Transverse colon (tissue), 4 donors: ENCODE data around the gene ADGRL2. TPM values are rescaled to one million over a fixed set of nuclear protein-coding genes. Genes with fewer than 3 reads are reported as not detected.

Experiments used
- DNase-seq: peaks from one replicate; pipeline ENCODE4 v3.0.0-alpha.2; 2019
- H3K27ac ChIP-seq, 4 donors: fragments of 200-600 bp; sonication (generic); 2 replicates each; pipeline ENCODE4 v1.5.1; 2016 to 2018; ENCODE audit warnings: inconsistent platforms in 4 of 4
- H3K27me3 ChIP-seq: fragments of 200-600 bp; sonication (generic); 2 replicates; pipeline ENCODE4 v1.5.1; 2017; ENCODE audit warnings: inconsistent platforms
- H3K36me3 ChIP-seq, 4 donors: fragments of 200-600 bp; sonication (generic); 2 replicates each; pipeline ENCODE4 v1.5.1; 2017 to 2019; ENCODE audit warnings: inconsistent platforms in 4 of 4
- H3K4me1 ChIP-seq, 4 donors: fragments of 200-600 bp; sonication (generic); 2 replicates each; pipeline ENCODE4 v1.5.1; 2017 to 2020; ENCODE audit warnings: inconsistent platforms in 4 of 4
- H3K4me3 ChIP-seq, 4 donors: fragments of 200-600 bp; sonication (generic); 1 replicate in 1 of 4; 2 replicates in 3 of 4; pipeline versions ENCODE4 v1.5.1 to v1.6.1; 2017 to 2019; ENCODE audit warnings: inconsistent platforms in 4 of 4
- H3K9me3 ChIP-seq, 2 donors: fragments of 200-600 bp; sonication (generic); 2 replicates each; pipeline ENCODE4 v1.5.1; 2017 to 2019; ENCODE audit warnings: inconsistent platforms in 2 of 2
- CTCF ChIP-seq, 5 experiments: fragments of 200-600 bp in 3 of 5; fragments of 450-650 bp in 2 of 5; sonication (generic) in 3 of 5; IDR thresholded peaks; 1 replicate in 2 of 5; 2 replicates in 3 of 5; pipeline ENCODE4 v1.5.1; 2016 to 2017; ENCODE audit warnings: antibody characterized with exemption in 5 of 5, inconsistent platforms in 3 of 5, mild to moderate bottlenecking in 2 of 5, moderate library complexity in 1 of 5
- EP300 ChIP-seq: sonication (generic); formaldehyde crosslinking; IDR thresholded peaks from one replicate; pipeline ENCODE4 v1.6.1; 2017; ENCODE audit warnings: antibody characterized with exemption, low read depth
- POLR2A ChIP-seq: fragments of 450-650 bp; IDR thresholded peaks from one replicate; pipeline ENCODE4 v1.6.1; 2016; ENCODE audit warnings: antibody characterized with exemption, mild to moderate bottlenecking, moderate library complexity
- POLR2AphosphoS5 ChIP-seq, 3 donors: sonication (generic); formaldehyde crosslinking; IDR thresholded peaks; one replicate each; pipeline ENCODE4 v1.6.1; 2016; ENCODE audit warnings: antibody characterized with exemption in 3 of 3
- WGBS, 2 donors: methylation state at CpG; one replicate each; pipeline ENCODE4 v1.1.5; 2018; ENCODE audit warnings: low coverage in 1 of 2; 5-methylcytosine and 5-hydroxymethylcytosine counted together
- in situ Hi-C, 4 donors: fragments of 200-750 bp; cut with MboI; loops; one replicate each; pipeline versions ENCODE4 v1.15.0 to v1.15.1; 2017; ENCODE audit warnings: low sequenced_read_pairs in 3 of 4, low pct_ligation_motif_present in 1 of 4, low pct_unique_long_range_greater_than_20kb in 1 of 4
- intact Hi-C: fragments of 100-400 bp; cut with DNase I; formaldehyde crosslinking; loops from one replicate; pipeline ENCODE4 v1.15.1; 2023; ENCODE audit warnings: low total_unique reads
- total RNA-seq, 4 donors: library from RNA; depleted of rRNA; stranded (reverse); fragments of >200 nt; gene quantifications; one replicate each; pipeline ENCODE4 v1.1.0, GENCODE V29; 2016

Gene ADGRL2
- total RNA-seq, 4 donors from 2014 or later, result 11.5 to 16.5 (median 14.1) TPM

- in situ Hi-C loops (no loop called here), intact Hi-C loops (no loop called here)
- H3K36me3 ChIP-seq, result no peaks in the 10 kb centered on the region
- H3K27ac ChIP-seq, result no peak overlapping the region
- peaks cover 0 to 24% (median 3%) of the 10 kb centered on the region in 4 donors for H3K4me1 ChIP-seq
- 46 to 75% methylated on average over 2 of the region's 2 CpGs for WGBS, 2 donors
- no peaks in the 10 kb centered on the region for H3K27me3 ChIP-seq
- DNase-seq, result no peak
- no peak overlapping the region for H3K4me3 ChIP-seq
- no peak for TF ChIP-seq POLR2A
- TF ChIP-seq EP300, result no peak
- TF ChIP-seq CTCF (IDR thresholded peaks at IDR 0.05), result no peak
- TF ChIP-seq POLR2AphosphoS5 (IDR thresholded peaks at IDR 0.05), result no peak
- H3K9me3 ChIP-seq, result no peaks in the 10 kb centered on the region
These were observed 43.7 kb downstream of the ADGRL2 start for GRCh38 chr1:81844477-81844876.

GRCh38 chr1:81846630-81847029, 45.9 kb downstream of the ADGRL2 start:
- TF ChIP-seq EP300 (no peak), CTCF (IDR thresholded peaks at IDR 0.05) (no peak), POLR2A (no peak), POLR2AphosphoS5 (IDR thresholded peaks at IDR 0.05) (no peak)
- H3K4me3 ChIP-seq, result no peak overlapping the region
- intact Hi-C loops (no loop called here), in situ Hi-C loops (no loop called here)
- DNase-seq, result no peak
- H3K4me1 ChIP-seq, result peaks cover 0 to 30% (median 3%) of the 10 kb centered on the region in 4 donors
- H3K27ac ChIP-seq, result peak overlapping the region in 3 of 4 donors; percentile 7 to 44 (median 36)
- H3K27me3 ChIP-seq, result no peaks in the 10 kb centered on the region
- no peaks in the 10 kb centered on the region for H3K9me3 ChIP-seq
- WGBS, 2 donors, result 58 to 74% methylated on average over 1 of the region's 1 CpG
- H3K36me3 ChIP-seq, result no peaks in the 10 kb centered on the region

- no peak for DNase-seq
- intact Hi-C loops (no loop called here), in situ Hi-C loops (no loop called here)
- TF ChIP-seq POLR2AphosphoS5 (IDR thresholded peaks at IDR 0.05), result no peak
- TF ChIP-seq EP300, result no peak
- no peak for TF ChIP-seq CTCF (IDR thresholded peaks at IDR 0.05)
- TF ChIP-seq POLR2A, result no peak
- peaks cover 0 to 30% (median 3%) of the 10 kb centered on the region in 4 donors for H3K4me1 ChIP-seq
- H3K9me3 ChIP-seq, result no peaks in the 10 kb centered on the region
- WGBS, 2 donors, result 67 to 74% methylated on average over 2 of the region's 2 CpGs
- no peak overlapping the region for H3K4me3 ChIP-seq
- H3K36me3 ChIP-seq, result no peaks in the 10 kb centered on the region
- no peaks in the 10 kb centered on the region for H3K27me3 ChIP-seq
- H3K27ac ChIP-seq, result peak overlapping the region in 3 of 4 donors; percentile 7 to 44 (median 36)
These were observed 46.3 kb downstream of the ADGRL2 start for GRCh38 chr1:81847063-81847462.

- TF ChIP-seq EP300 (no peak), POLR2AphosphoS5 (IDR thresholded peaks at IDR 0.05) (no peak), CTCF (IDR thresholded peaks at IDR 0.05) (no peak), POLR2A (no peak)
- no peaks in the 10 kb centered on the region for H3K27me3 ChIP-seq
- H3K9me3 ChIP-seq, result no peaks in the 10 kb centered on the region
- peaks cover 0 to 30% (median 3%) of the 10 kb centered on the region in 4 donors for H3K4me1 ChIP-seq
- no peaks in the 10 kb centered on the region for H3K36me3 ChIP-seq
- in situ Hi-C loops, result no loop called here
- 56 to 59% methylated on average over 5 of the region's 5 CpGs for WGBS, 2 donors
- intact Hi-C loops, result no loop called here
- H3K27ac ChIP-seq, result no peak overlapping the region
- H3K4me3 ChIP-seq, result no peak overlapping the region
- DNase-seq, result no peak
These were observed 48.3 kb downstream of the ADGRL2 start for GRCh38 chr1:81848880-81849682.
